Osteoblast (primary cell): Measurements from ENCODE around the gene GSK3B. TPM values are rescaled to one million over a fixed set of nuclear protein-coding genes. Genes with fewer than 3 reads are reported as not detected.

Experiments used
- DNase-seq: peaks from one replicate; pipeline ENCODE4 v3.0.0; 2011; ENCODE audit warnings: low spot score, mixed read lengths; ENCODE audit not compliant: insufficient read length; ENCODE audit errors: missing footprints
- H2AFZ ChIP-seq: 2 replicates; pipeline ENCODE4 v1.6.0; 2011; ENCODE audit warnings: mild to moderate bottlenecking, low read length
- H3K27ac ChIP-seq: 2 replicates; pipeline ENCODE4 v1.5.1; 2011; ENCODE audit warnings: mild to moderate bottlenecking, low read depth, low read length, moderate library complexity
- H3K27me3 ChIP-seq: 2 replicates; pipeline ENCODE4 v1.6.0; 2012; ENCODE audit warnings: mild to moderate bottlenecking, control low read depth, inconsistent platforms, low read length, moderate library complexity; ENCODE audit not compliant: insufficient read depth
- H3K36me3 ChIP-seq: 2 replicates; pipeline ENCODE4 v1.5.1; 2011; ENCODE audit warnings: mild to moderate bottlenecking, low read length, control low read depth, moderate library complexity; ENCODE audit not compliant: insufficient read depth
- H3K4me1 ChIP-seq: 2 replicates; pipeline ENCODE4 v1.5.1; 2011; ENCODE audit warnings: mild to moderate bottlenecking, low read length, control low read depth, moderate library complexity; ENCODE audit not compliant: insufficient read depth
- H3K4me2 ChIP-seq: 2 replicates; pipeline ENCODE4 v1.6.0; 2011; ENCODE audit warnings: mild to moderate bottlenecking, low read length; ENCODE audit not compliant: insufficient read depth
- H3K4me3 ChIP-seq: fragments of 200-600 bp; sonication (generic); 3 replicates; pipeline ENCODE4 v1.5.1; 2012; ENCODE audit warnings: mild to moderate bottlenecking, low read length, inconsistent platforms; ENCODE audit not compliant: insufficient read depth
- H3K79me2 ChIP-seq: 2 replicates; pipeline ENCODE4 v1.6.0; 2012; ENCODE audit warnings: mild to moderate bottlenecking, low read length, control low read depth, inconsistent platforms; ENCODE audit not compliant: insufficient read depth
- H3K9me3 ChIP-seq: 2 replicates; pipeline ENCODE4 v1.5.1; 2011; ENCODE audit warnings: low read depth, low read length, control low read depth
- H4K20me1 ChIP-seq: 2 replicates; pipeline ENCODE4 v1.6.0; 2012; ENCODE audit warnings: mild to moderate bottlenecking, low read length, control low read depth; ENCODE audit not compliant: insufficient read depth
- CTCF ChIP-seq: IDR thresholded peaks from 2 replicates; pipeline ENCODE4 v1.5.1; 2011; ENCODE audit warnings: mild to moderate bottlenecking, low read depth, low read length, moderate library complexity; ENCODE audit errors: extremely low read depth
- total RNA-seq: library from RNA; depleted of rRNA; stranded (reverse); fragments of >200 nt; gene quantifications from 2 replicates; pipeline ENCODE4 v1.2.3, GENCODE V29; 2012

Gene GSK3B
- total RNA-seq, 1 donor, result 87.9 TPM

DNA sequence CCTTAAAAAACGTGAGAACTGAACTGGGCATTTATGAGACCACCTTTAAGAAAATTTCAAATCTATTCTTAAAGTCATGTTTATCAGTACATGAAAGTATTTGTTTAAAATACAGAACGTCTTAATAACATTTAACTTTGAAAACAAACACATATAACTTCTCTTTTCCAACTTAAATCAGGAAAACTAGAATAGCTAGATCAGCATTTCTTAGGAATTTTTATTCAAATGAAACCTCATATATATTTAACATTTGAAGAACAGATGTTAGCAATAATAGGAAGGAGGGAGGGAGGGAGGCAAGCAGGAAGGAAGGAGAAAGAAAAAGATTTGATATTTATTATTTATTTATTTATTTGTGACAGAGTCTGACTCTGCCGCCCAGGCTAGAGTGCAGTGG, 192.2 kb downstream of the GSK3B start:
- Histone ChIP-seq H2AFZ (no peak overlapping the region), H4K20me1 (no peaks in the 10 kb centered on the region), H3K36me3 (peaks cover 33% of the 10 kb centered on the region), H3K4me3 (no peak overlapping the region), H3K79me2 (peaks cover 2% of the 10 kb centered on the region), H3K4me1 (no peaks in the 10 kb centered on the region), H3K4me2 (no peak overlapping the region), H3K27ac (no peak overlapping the region), H3K9me3 (no peaks in the 10 kb centered on the region), H3K27me3 (no peaks in the 10 kb centered on the region)
- DNase-seq, result no peak
- TF ChIP-seq CTCF, result no peak

DNA sequence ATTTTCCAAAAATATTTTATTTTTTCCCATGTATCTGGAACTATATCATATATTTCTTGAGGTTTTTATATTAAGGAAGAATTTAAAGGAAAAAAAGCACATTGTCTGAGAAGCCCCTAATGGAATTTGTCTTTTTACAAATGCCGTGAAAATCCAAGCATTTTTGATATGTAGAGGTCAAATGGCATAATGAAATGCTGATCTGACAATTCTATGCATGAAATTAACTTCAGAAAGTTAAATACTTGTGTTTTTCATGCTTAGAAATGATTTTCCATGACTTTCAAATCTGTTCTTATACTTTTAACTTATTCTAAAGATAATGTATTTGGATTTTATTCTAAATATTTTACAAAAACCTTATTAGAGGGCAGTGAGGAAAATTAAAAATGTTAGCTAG, 193.1 kb downstream of the GSK3B start:
- Histone ChIP-seq H3K4me2 (no peak overlapping the region), H4K20me1 (no peaks in the 10 kb centered on the region), H3K79me2 (no peaks in the 10 kb centered on the region), H3K27ac (no peak overlapping the region), H2AFZ (no peak overlapping the region), H3K4me1 (no peaks in the 10 kb centered on the region), H3K9me3 (no peaks in the 10 kb centered on the region), H3K27me3 (no peaks in the 10 kb centered on the region), H3K36me3 (peaks cover 28% of the 10 kb centered on the region), H3K4me3 (no peak overlapping the region)
- DNase-seq, result no peak
- TF ChIP-seq CTCF, result no peak

DNA sequence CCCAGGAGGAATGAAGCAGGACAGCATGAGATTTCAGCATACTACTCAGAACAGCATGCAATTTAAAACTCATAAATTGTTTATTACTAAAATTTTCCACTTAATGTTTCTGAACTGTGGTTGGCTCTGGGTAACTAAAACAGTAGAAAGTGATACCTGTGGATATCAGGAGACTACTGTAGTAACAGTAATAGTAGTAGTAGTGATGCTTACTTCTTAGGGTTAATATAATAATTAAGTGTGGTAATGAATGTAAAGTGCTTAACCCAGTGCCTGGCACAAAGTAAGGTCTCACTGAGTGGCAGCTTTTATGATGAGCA, 195.1 kb downstream of the GSK3B start:
- Histone ChIP-seq H3K4me2 (no peak overlapping the region), H3K4me1 (no peaks in the 10 kb centered on the region), H4K20me1 (no peaks in the 10 kb centered on the region), H3K79me2 (no peaks in the 10 kb centered on the region), H2AFZ (no peak overlapping the region), H3K4me3 (no peak overlapping the region), H3K27ac (no peak overlapping the region), H3K36me3 (peaks cover 16% of the 10 kb centered on the region), H3K9me3 (no peaks in the 10 kb centered on the region), H3K27me3 (no peaks in the 10 kb centered on the region)
- no peak for DNase-seq
- no peak for TF ChIP-seq CTCF

GRCh38 chr3:119898478-119899191, 195.6 kb downstream of the GSK3B start:
- H2AFZ ChIP-seq, result no peak overlapping the region
- H3K9me3 ChIP-seq, result no peaks in the 10 kb centered on the region
- H3K27ac ChIP-seq, result no peak overlapping the region
- no peak for TF ChIP-seq CTCF
- no peaks in the 10 kb centered on the region for H3K4me1 ChIP-seq
- no peak overlapping the region for H3K4me3 ChIP-seq
- peaks cover 14% of the 10 kb centered on the region for H3K36me3 ChIP-seq
- H3K4me2 ChIP-seq, result no peak overlapping the region
- H4K20me1 ChIP-seq, result no peaks in the 10 kb centered on the region
- H3K79me2 ChIP-seq, result no peaks in the 10 kb centered on the region
- H3K27me3 ChIP-seq, result no peaks in the 10 kb centered on the region
- DNase-seq, result no peak
